ENCODE measurements around the gene MON1B.

Gene MON1B

DNA sequence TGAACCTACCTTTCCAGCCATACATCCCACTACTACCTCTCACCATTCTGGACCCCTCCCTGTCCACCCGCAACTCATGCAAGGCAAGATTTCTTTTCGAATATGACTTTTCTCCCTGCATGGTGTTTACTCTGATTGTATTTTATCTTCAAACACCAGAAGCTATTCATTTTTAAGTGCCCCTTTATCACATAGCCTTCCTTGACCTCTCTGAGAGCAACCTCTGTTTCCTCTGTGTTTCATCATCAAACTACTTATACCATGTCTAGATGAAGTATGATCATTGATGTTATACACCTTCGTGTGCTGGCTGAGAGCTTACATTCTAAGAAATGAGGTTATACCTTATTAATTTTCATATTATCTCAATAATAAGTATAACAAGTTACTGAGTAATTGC is 40.1 kb downstream of the MON1B start:
- Histone ChIP-seq H3K4me3 (ENCODE audit: low read depth, low read length, poor library complexity, severe bottlenecking) (no peak overlapping the region), H3K4me2 (ENCODE audit: low read length) (no peak overlapping the region), H3K27ac (ENCODE audit: low read depth, low read length, poor library complexity, severe bottlenecking) (no peak overlapping the region), H4K20me1 (ENCODE audit: insufficient read depth, low read length) (no peaks in the 10 kb centered on the region), H3K9me2 (ENCODE audit: low read depth, low read length) (no peaks in the 10 kb centered on the region), H3K4me1 (ENCODE audit: insufficient read depth, low read length, severe bottlenecking) (no peaks in the 10 kb centered on the region), H3K9me3 (ENCODE audit: low read length) (no peaks in the 10 kb centered on the region), H3K9ac (ENCODE audit: low read length) (no peak overlapping the region), H3K27me3 (ENCODE audit: insufficient read depth, low read length) (no peaks in the 10 kb centered on the region), H3F3A (ENCODE audit: insufficient read depth, low read length) (no peaks in the 10 kb centered on the region), H2AFZ (ENCODE audit: low read length) (no peak overlapping the region), H3K79me2 (ENCODE audit: insufficient read depth, low read length) (no peaks in the 10 kb centered on the region), H3K36me3 (ENCODE audit: insufficient read depth, low read length) (no peaks in the 10 kb centered on the region)
- TF ChIP-seq, protein P1, sequence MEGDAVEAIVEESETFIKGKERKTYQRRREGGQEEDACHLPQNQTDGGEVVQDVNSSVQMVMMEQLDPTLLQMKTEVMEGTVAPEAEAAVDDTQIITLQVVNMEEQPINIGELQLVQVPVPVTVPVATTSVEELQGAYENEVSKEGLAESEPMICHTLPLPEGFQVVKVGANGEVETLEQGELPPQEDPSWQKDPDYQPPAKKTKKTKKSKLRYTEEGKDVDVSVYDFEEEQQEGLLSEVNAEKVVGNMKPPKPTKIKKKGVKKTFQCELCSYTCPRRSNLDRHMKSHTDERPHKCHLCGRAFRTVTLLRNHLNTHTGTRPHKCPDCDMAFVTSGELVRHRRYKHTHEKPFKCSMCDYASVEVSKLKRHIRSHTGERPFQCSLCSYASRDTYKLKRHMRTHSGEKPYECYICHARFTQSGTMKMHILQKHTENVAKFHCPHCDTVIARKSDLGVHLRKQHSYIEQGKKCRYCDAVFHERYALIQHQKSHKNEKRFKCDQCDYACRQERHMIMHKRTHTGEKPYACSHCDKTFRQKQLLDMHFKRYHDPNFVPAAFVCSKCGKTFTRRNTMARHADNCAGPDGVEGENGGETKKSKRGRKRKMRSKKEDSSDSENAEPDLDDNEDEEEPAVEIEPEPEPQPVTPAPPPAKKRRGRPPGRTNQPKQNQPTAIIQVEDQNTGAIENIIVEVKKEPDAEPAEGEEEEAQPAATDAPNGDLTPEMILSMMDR (IDR thresholded peaks at IDR 0.05; ENCODE audit: low read length): no peak
- no peak for TF ChIP-seq EZH2 (IDR thresholded peaks at IDR 0.05; ENCODE audit: borderline replicate concordance, low read length)

DNA sequence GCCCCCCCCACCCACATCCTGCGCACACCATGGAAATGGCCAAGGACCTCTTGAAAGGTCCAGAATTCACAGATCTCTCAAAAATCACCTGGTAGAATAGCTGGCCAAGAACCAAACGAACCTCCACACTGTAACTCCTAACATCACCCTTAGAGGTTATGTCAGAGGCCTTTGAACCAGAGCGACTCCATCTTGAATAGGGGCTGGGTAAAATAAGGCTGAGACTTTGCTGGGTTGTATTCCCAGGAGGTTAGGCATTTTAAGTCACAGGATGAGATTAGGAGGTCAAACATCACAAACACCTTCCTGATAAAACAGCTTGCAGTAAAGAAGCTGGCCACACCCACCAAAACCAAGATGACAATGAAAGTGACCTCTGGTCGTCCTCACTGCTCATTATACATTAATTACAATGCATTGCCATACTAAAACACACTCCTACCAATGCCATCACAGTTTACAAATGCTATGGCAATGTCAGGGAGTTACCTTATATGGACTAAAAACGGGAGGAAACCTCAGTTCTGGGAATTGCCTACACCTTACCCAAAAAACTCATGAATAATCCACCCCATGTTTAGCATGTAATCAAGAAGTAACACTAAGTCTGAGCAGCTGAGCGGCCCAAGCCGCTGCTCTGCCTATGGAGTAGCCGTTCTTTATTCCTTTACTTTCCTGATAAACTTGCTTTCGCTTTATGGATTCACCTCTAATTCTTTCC is 43.0 kb downstream of the MON1B start:
- Histone ChIP-seq H3K27me3 (ENCODE audit: insufficient read depth, low read length) (no peaks in the 10 kb centered on the region), H3K27ac (ENCODE audit: low read depth, low read length, poor library complexity, severe bottlenecking) (no peak overlapping the region), H4K20me1 (ENCODE audit: insufficient read depth, low read length) (no peaks in the 10 kb centered on the region), H3K9ac (ENCODE audit: low read length) (no peak overlapping the region), H3K4me1 (ENCODE audit: insufficient read depth, low read length, severe bottlenecking) (no peaks in the 10 kb centered on the region), H3F3A (ENCODE audit: insufficient read depth, low read length) (no peaks in the 10 kb centered on the region), H3K4me3 (ENCODE audit: low read depth, low read length, poor library complexity, severe bottlenecking) (no peak overlapping the region), H3K9me3 (ENCODE audit: low read length) (no peaks in the 10 kb centered on the region), H3K79me2 (ENCODE audit: insufficient read depth, low read length) (no peaks in the 10 kb centered on the region), H2AFZ (ENCODE audit: low read length) (no peak overlapping the region), H3K36me3 (ENCODE audit: insufficient read depth, low read length) (no peaks in the 10 kb centered on the region), H3K9me2 (ENCODE audit: low read depth, low read length) (no peaks in the 10 kb centered on the region), H3K4me2 (ENCODE audit: low read length) (no peak overlapping the region)
- no peak for TF ChIP-seq EZH2 (IDR thresholded peaks at IDR 0.05; ENCODE audit: borderline replicate concordance, low read length)
- TF ChIP-seq, protein P1 (IDR thresholded peaks at IDR 0.05; ENCODE audit: low read length): no peak

DNA sequence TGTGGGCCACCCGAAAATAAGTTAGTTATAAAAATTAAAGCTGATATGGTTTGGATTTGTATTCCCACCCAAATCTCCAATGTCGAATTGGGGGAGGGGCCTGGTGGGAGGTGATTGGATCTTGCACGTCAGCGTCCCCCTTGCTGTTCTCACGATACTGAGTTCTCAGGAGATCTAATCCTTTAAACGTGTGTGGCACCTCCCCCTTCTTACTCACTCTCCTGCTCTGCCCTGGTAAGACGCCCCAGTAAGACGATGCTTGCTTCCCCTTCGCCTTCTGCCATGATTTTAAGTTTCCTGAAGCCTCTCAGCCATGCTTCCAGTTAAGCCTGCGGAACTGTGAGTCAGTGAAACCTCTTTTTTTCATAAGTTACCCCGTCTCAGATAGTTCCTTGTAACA is 43.6 kb downstream of the MON1B start:
- Histone ChIP-seq H2AFZ (ENCODE audit: low read length) (no peak overlapping the region), H4K20me1 (ENCODE audit: insufficient read depth, low read length) (no peaks in the 10 kb centered on the region), H3K4me1 (ENCODE audit: insufficient read depth, low read length, severe bottlenecking) (no peaks in the 10 kb centered on the region), H3K4me2 (ENCODE audit: low read length) (no peak overlapping the region), H3K4me3 (ENCODE audit: low read depth, low read length, poor library complexity, severe bottlenecking) (no peak overlapping the region), H3F3A (ENCODE audit: insufficient read depth, low read length) (no peaks in the 10 kb centered on the region), H3K9ac (ENCODE audit: low read length) (no peak overlapping the region), H3K79me2 (ENCODE audit: insufficient read depth, low read length) (no peaks in the 10 kb centered on the region), H3K9me2 (ENCODE audit: low read depth, low read length) (no peaks in the 10 kb centered on the region), H3K36me3 (ENCODE audit: insufficient read depth, low read length) (no peaks in the 10 kb centered on the region), H3K9me3 (ENCODE audit: low read length) (no peaks in the 10 kb centered on the region), H3K27ac (ENCODE audit: low read depth, low read length, poor library complexity, severe bottlenecking) (no peak overlapping the region), H3K27me3 (ENCODE audit: insufficient read depth, low read length) (no peaks in the 10 kb centered on the region)
- TF ChIP-seq, protein P1 (IDR thresholded peaks at IDR 0.05; ENCODE audit: low read length): no peak

Data from OCI-LY1 (cell line).